Stimulated activated CD8-positive, alpha-beta memory T cell treated with anti-CD3 and anti-CD28 coated beads, Interleukin-4, amount 100 ng/mL, for 4 hours (primary cell): ENCODE measurements around the gene HLA-DOA.

ENCODE experiments used
- DNase-seq, 2 donors: peaks; one replicate each; pipeline ENCODE4 v3.0.0-alpha.2; 2020; ENCODE audit warnings: low read depth in 2 of 2, low spot score in 1 of 2

HLA-DOA gene

DNA sequence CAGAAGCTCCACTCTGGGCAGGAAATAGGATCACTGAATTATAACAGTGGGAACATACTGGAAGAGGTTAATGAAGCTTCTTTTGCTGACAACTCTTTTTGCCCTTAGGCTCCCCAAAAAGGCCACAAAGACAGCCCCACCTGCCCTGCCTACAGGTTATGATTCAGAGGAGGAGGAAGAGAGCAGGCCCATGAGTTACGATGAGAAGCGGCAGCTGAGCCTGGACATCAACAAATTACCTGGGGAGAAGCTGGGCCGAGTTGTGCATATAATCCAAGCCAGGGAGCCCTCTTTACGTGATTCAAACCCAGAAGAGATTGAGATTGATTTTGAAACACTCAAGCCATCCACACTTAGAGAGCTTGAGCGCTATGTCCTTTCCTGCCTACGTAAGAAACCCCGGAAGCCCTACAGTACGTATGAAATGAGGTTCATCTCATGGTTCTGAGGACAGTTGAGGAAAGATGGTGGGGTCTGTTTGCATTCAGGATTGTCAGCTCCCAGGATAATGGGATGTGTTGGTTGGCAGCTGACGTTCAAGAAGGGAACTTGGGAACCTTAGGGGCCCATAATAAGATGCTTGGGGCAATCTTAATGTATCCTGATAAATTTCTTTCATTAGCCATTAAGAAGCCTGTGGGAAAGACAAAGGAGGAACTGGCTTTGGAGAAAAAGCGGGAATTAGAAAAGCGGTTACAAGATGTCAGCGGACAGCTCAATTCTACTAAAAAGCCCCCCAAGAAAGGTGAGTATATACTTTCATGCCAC is 29.5 kb downstream of the HLA-DOA start:
- no peak for DNase-seq

DNA sequence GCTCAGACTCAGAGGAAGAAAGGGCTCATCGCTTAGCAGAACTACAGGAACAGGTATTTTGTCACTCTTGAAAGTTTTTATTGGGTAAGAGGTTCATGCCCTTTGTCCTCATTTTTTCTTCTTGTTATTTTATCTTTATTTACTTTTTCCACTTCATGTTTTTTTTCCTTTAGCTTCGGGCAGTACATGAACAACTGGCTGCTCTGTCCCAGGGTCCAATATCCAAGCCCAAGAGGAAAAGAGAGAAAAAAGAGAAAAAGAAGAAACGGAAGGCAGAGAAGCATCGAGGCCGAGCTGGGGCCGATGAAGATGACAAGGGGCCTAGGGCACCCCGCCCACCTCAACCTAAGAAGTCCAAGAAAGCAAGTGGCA is 31.5 kb downstream of the HLA-DOA start:
- DNase-seq, result no peak

DNA sequence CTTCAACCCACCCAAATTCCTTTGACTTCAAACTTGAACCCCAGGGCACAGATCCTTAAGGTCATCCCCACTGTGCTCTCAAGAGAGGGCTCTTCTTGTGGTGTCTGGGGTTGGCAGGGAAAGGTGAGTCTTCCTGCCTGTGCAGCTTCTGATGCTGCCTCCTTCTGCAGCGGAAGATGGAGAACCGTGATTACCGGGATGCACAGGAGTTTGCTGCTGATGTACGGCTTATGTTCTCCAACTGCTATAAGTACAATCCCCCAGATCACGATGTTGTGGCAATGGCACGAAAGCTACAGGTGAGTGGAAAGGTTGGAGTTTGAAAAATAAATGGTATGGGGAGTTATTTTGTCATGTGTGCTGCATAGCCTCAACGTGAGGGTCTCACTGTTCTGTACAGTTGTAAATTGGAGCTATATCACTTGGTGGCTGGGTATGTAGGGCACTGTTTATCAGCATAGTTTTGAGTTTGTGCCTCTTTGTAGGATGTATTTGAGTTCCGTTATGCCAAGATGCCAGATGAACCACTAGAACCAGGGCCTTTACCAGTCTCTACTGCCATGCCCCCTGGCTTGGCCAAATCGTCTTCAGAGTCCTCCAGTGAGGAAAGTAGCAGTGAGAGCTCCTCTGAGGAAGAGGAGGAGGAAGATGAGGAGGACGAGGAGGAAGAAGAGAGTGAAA is 32.0 kb downstream of the HLA-DOA start:
- no peak for DNase-seq

DNA sequence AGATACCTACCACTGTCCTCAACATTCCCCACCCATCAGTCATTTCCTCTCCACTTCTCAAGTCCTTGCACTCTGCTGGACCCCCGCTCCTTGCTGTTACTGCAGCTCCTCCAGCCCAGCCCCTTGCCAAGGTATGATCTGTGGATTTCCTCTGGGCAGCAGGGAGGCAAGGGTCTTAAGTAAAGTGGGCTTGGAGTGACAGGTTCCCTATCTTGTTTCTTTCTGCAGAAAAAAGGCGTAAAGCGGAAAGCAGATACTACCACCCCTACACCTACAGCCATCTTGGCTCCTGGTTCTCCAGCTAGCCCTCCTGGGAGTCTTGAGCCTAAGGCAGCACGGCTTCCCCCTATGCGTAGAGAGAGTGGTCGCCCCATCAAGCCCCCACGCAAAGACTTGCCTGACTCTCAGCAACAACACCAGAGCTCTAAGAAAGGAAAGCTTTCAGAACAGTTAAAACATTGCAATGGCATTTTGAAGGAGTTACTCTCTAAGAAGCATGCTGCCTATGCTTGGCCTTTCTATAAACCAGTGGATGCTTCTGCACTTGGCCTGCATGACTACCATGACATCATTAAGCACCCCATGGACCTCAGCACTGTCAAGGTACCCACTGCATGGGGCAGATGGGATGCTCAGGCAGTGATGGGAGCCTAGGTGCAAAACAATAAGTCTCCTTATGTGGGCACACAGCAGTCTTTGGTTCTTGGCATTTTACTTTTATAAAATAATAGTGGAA is 32.9 kb downstream of the HLA-DOA start:
- no peak for DNase-seq

DNA sequence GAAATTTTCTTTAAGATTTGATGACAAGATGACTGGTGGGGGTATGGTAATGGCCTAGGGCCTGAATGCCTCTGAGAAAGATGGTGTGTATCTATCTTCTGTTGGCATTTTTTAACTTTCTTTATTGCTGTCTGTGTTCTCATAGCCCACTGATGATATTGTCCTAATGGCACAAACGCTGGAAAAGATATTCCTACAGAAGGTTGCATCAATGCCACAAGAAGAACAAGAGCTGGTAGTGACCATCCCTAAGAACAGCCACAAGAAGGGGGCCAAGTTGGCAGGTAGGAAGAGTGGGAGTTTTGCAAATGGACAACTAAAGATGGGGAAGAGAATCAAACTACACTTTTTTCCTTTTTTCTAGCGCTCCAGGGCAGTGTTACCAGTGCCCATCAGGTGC is 33.5 kb downstream of the HLA-DOA start:
- DNase-seq, result no peak

DNA sequence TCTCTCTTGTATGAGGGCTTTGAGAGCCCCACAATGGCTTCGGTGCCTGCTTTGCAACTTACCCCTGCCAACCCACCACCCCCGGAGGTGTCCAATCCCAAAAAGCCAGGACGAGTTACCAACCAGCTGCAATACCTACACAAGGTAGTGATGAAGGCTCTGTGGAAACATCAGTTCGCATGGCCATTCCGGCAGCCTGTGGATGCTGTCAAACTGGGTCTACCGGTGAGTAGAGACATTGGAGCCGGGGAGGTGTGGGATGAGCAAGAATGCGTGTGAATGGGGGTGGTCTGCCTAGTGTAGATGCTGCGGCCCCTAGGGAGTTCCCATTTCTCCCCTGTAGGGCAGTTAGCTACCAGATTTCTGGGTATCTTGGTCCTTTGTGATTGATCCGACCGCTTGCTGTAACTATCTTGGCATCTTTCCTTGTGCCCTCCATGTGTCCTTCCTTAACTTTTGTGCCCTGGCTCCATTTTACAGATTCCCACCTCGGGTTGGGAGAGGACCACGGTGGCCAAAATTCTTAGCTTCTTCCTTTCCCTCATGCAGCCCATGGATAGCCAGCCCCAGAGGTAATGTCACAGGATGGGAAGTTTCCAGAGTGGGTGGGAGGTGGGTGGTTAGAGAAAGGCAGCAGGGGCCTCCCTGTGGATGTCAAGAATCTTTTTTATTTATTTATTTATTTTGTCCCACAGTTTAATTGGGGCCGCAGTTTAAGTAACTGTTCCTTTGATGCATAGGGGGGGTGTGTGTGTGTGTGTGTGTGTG is 34.7 kb downstream of the HLA-DOA start:
- DNase-seq, result no peak

DNA sequence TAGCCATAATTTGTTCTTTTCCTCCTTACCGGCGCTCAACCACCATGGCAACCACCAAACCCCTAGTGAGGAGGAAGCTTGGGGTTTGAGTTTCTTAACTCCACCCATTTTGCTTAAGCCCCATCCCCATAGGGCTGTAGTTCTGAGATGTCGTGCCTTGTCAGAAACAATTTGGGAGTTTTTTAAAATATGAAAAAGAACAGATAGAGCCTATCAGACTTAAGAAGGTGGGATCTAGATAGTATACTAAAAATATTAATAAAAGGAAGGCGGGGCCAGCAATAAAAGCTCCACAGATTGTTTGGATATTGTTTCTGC is 35.4 kb downstream of the HLA-DOA start:
- DNase-seq, result no peak

DNA sequence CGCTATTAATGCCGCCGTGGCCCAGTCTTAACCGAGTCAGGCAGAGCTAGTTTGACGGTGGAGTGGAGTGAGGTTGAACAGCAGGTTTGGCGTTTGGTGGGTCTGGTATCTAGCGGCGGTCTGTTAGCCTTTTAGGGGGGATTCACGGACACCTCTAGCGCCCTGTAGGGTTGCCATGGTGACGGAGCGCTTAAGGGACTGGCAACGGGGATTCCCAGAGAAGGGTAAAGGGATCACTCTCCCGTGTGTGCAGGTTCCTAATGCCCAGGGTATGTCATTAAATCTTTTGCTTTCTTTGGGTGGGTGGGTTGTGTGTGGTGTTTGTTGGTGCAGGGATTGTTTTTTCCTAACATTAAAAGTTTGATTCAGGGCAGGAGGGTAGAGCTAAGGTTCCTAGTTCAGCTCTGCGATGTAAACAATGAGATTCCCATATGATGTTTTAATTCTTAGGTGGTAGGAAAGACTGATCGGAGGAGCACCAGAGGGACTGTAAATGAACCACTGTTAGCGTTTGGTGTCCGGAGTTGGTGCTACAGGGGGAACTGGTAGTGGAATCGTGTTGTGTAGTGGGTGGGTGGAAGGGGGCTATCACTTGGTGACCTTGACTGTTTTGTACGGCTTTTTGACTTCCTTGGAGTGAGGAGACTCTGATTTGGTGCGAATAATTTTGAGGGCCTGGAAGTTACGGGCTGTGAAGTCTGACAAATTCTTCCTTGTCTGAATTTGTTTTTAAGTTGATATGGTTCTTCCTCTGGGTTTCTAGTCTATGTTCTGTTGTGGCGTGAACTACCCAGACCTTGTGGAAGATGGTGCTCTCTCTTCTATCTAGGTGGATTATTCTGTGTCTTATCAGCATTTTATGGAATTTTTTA is 36.0 kb downstream of the HLA-DOA start:
- peak; percentile 36 to 38 for DNase-seq

DNA sequence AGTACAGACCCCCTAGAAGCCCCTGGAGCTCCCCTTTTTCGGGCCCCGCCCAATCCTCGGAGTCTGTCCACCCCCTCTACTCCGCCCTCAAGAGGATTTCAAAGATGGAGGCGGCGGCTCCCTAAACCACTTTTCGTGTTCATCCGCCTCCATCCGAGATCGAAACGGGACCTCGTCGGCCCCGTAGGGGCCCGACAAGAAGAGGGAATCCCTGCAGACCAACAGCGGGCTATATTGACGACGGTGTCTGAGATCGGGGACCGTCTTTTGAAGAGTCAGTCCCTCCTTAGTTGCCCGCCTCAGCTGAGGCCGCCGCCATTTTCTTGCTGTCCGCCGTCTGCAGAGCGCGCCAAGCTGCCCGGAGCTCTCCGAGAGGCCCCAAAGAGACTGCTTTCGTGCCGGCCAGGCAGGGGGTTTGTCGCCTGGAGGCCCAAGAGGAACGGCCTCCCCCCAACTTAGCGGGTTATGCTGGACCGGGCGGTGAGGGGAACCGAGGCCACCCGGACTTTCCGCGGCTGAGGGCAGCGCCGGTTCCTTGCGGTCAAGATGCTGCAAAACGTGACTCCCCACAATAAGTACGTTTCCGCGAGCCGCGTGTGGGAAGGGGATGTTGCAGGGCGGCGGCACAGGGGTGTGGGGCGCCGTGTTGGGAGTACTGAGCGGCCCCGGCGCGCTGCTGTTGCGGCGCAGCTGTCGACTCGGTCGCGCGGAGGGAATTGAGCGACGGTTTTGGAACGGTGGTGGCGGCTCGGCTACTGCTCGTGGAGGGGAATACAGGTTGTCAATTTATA is 36.8 kb downstream of the HLA-DOA start:
- peak in 1 of 2 donors; percentile 31 for DNase-seq

DNA sequence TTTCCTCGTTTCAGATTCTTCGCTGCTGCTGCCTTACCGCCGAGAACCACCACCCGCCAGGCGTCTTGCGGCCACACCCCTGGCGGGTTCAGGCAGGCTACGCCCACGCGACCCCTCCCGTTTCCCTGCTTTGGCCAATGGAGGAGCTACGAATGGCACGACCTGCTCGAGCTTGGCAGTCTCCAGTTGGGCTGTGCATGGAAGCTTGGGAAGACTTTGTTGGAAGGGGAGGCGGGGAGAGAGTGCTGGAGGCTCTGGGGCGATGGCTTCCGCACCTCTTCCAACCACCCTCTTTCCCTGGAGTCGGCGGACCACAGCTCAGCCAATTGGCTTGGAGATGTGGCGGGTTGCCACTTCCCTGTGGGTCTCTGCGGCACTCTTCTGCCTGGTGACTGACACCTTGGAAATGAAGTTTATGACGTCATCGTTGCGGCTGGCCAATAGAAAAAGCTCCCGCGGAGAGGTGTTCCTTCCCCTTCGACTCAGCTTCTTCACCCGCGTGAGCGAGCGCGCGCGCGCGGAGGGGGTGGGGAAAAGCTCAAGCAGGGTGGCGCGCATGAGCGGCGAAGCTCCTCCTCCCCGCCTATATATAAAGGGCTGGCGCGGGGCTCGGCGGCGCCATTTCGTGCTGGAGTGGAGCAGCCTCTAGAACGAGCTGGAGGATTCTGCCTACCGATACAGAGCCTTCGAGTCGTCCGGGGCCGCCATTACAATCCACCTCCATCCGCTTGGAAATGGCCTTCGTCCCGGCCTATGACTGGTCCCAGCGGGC is 37.6 kb downstream of the HLA-DOA start:
- peak; percentile 99 for DNase-seq

DNA sequence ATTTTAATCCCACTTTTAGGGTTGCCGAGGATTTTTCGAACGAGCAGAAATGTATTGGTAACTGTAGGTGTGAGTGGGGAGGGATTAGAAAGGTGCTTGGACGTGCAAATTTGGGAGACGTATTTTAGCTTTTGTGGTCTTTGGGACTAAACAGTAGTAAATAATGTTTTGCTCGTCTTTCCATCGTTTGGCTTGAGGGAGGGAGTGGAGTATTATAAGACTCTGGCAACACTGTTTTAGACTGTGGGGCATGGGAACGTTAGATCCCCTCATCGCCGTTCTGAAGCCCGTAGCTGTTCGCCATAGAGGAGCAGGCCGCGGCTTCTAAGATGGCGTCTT is 38.2 kb downstream of the HLA-DOA start:
- no peak for DNase-seq

DNA sequence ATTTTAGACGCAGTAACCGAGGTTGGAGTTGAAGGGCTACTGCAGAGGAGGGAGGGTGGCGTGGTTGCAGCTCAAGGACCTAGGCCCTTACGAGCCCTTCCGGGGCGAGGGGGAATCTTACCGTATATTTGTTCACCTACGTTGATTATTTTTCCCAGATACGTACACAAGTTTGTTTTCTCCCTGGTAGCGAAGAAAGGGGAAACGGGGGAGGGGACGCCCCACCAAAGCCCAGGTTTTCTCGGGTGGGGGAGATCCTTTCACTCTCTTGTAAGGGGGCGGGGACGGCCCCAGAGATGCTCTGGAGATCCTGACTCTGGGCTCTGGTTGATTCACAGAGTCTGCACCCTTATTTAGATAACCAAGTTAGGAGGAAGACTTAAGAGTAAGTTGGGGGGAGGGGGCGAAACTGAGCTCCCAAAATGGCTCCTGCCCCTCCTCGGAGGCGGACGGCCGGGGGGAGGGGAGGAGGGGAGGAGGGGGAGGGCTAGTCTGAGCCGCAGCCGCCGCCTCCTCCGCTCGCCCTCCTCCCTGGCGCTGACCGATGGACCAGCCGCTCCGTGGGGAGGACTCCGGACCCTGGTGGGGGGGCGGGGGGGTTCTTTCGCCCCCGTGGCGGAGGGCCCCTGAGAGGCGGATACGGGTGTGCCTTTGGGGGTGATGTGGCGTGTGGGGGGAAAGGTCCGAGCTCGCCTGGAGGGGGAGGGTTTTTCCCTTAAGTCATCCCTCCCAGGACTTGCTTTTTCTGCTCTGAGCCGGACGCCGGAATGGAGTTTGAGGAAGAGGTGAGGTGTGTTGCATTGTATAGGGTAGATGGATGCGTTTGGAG is 38.8 kb downstream of the HLA-DOA start:
- peak; percentile 48 to 68 for DNase-seq

DNA sequence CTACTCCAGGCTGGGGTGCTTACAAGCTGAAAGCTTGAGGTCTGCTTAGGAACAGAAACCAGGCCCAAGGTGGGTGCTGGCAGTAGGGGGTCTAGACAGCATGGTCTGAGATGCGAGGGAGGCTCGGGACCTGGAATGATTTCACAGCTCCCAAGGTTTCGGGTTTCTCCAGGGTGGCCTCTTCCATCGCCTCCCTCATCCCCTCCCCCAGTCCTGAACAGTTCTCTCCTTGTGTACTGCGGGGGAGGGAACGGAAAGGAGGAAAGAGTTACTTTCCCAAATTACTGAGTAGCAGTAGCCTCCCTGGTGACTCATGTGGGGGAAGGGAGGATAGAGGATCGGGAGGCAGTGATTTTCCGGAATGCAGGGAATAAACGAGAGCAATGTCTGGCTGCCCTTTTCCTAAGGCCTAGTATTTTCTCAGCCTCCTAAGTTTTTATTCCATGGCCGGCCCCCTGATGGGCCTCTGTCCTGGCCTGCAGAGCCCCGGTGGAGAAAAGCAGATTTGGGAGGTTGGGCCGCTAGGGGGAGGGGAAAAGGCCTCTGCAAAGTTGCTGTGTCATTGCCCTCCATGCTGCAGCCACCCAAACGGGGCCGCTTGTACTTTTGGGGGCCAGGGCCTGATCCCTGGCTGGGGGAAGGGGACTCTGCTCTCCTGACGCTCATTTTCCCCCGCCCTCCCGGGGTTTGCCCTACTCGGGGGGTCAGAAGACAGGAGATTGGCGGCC is 39.5 kb downstream of the HLA-DOA start:
- peak; percentile 38 to 49 for DNase-seq

DNA sequence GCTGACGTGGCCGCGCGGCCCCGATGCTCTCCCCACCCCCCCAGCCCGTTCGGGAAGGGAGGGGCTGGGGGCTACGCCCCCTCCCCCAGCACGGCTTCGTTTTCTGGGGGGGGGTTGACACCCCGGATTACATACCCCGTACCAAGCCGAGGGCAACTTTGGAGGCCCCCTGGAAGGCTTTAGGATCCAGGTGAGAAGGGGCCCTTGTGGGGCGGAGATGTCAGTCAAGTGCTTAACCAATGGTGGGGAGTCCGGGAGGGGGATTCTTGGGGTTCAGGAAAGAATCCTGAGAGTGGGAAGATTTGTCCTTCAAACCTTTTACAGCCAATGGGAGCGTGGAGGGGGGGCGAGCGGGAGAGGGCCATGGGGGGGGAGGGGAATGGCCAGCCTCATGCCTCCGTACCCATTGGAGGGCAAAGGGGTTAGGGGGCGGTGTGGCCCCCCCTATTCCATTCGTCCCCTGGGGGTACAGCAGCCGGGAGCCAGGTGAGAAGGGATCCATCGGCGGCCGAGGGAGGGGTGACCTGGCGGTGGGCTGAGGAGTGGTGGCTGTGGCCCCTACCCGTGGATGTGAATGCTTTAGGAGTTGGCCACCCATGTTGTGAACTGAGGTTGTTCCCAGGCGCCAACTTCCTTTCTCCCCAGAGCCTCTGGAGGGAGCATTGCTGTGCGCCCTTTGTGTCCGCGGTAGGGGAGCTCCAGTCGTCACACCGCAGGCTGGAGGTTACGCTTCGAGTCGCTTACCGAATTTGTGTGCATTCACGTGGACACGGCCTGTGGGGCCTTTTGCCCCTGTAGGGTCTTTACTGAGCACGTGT is 40.3 kb downstream of the HLA-DOA start:
- DNase-seq, result peak; percentile 27 to 61

DNA sequence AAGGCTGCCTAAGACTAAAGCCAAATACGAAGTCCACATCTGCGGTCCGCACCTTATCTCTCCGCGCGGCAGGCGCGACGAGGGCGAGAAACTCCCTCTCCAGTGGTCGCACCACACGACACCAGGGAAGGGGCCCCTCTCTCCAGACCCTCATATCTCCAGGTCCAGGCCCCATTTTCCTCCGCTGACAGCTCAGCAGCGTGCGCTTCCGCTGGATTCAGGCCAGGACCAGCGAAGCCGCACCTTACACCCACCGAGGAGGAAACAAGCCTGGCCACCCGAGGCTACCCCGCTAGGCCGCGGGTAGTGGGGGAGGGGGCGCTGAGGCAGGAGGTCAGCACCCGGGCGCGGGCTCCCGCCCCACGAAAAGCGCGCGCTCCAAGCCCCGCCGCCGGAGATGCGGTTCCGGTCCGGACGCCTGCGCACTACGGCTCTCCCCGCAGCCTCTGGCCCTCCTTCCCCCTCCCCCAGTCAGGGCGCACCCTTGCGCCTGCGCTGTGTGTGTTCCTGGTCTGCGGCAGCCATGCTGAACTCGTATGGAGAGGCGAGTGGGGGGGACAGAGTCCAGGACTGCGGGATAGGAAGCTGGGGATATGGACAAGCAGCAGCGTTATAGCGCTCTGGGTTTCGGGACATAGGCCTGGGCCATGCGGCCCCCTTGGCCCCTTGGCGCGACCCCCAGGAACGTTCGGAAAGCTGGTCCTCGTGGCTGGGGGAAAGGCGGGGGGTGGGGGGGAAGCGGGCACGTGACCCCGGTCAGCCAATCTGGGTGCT is 41.1 kb downstream of the HLA-DOA start, which contains the start of gene BRD2:
Gene BRD2 (plus strand): TSS at position 502 of the 774 bp plus-strand sequence. CDS start 4,305 bp downstream, outside the sequence.
- peak; percentile 88 to 93 for DNase-seq
